NCI-H2196 treated with DMSO at 0.1 percent for 48 hours (cell line): ENCODE measurements around the gene ZIC4.

Source experiments
- DNase-seq: peaks from one replicate; lab custom pipeline; 2025; ENCODE audit not compliant: unreplicated experiment; lab: John Stamatoyannopoulos, UW

Gene ZIC4

GRCh38 chr3:147391781-147392624 is 14.3 kb downstream of the ZIC4 start:
- no peak for DNase-seq

DNA sequence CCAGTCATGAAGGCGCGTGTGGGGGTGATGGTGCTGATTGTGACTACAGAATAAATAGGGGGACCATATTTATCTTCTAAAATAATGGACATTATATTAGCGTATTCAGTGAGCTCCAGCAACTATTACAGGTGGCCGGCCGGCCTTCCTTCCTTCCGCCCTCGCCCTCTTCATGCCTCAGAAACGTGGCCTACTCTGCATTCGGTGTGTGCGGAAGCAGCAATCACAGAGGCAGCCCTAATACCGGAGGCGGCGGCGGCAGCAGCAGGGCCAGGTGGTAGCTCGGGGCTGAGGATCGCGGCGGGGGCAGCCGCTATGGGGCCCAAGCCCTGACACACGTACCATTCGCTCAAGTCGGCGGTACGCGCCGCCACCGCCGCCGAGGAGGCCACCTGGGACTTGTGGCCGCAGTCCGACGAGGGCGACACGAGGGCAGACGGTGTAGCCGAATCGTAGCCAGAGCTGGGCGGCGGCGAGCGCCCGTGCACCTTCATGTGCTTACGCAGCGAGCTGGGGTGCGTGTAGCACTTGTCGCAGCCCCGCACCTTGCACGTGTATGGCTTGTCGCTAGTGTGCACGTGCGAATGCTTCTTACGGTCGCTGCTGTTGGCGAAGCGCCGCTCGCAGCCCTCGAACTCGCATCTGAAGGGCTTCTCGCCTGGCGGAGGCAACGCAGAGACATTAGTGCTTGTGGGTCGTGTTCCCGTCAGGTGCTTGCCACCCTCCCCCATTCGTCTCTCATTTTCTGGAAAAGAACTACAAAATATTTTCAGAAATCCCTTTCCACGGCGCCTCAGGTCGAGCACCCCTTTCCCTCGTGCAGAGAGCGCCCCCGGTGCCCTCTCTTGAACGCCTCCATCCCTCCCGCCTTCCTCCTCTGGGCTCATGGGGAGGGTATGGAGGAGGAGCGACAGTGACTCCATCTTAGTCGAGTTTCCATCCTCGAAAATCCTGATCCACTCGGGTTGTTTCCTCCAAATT is 15.5 kb downstream of the ZIC4 start:
- DNase-seq, result no peak

DNA sequence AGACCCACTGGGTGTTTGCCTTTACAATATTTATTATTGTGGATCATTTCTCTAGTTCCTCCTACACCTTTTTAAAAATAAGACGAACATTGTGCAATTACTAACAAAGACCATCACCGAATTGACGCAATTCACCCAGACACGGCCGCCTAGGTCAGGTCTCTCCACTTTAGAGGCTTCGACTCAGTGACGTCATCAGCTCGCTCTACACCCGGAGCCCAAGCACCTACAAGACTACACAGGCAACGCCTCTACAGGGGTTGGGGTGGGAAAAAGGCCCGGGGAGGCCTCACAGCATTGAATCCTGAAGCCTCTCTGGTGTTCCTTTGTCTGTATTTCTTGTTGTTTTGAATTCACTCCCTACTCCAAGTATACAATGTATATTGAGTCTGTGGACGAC is 16.6 kb downstream of the ZIC4 start:
- no peak for DNase-seq

GRCh38 chr3:147388700-147389580 is 17.4 kb downstream of the ZIC4 start:
- DNase-seq, result no peak

DNA sequence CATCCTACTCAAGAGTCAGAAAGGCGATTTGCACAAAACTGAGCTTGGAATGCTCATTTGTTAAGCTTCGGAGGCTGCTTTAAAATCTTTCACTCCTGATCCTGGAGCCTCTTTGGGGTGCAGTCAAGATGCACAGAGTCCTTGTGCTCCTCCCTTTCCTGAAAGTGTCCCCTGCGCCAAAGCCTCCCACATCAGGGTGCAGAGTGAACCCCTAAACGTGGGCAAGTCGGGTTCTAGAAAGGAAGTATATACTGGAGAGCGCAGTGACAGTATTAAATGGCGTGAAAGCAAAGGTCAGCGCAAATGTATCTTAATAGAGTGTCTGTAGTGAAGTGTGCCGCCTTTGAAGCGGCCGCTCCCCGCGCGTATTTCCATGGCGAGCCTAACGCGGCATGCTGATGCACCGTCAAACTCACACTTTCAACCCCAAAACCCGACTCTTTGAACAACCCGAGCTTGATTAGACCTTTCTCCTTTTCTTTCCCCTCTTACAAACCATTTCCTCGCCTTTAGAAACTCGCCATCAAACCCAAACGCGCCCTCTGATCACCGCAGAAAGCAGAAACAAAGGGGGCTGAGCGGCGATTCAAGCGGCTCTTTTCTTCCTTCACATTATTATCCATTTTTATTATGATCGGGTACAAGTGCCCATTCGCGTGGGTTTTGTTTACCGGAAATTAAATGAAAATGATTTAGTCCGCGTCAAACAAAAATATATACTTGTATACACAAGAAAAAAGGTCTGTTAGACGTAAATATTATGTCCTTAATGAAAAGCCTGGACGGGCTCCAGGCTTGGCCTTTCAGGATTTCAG is 18.3 kb downstream of the ZIC4 start:
- DNase-seq, result no peak

GRCh38 chr3:147387291-147387884 is 19.0 kb downstream of the ZIC4 start:
- no peak for DNase-seq

DNA sequence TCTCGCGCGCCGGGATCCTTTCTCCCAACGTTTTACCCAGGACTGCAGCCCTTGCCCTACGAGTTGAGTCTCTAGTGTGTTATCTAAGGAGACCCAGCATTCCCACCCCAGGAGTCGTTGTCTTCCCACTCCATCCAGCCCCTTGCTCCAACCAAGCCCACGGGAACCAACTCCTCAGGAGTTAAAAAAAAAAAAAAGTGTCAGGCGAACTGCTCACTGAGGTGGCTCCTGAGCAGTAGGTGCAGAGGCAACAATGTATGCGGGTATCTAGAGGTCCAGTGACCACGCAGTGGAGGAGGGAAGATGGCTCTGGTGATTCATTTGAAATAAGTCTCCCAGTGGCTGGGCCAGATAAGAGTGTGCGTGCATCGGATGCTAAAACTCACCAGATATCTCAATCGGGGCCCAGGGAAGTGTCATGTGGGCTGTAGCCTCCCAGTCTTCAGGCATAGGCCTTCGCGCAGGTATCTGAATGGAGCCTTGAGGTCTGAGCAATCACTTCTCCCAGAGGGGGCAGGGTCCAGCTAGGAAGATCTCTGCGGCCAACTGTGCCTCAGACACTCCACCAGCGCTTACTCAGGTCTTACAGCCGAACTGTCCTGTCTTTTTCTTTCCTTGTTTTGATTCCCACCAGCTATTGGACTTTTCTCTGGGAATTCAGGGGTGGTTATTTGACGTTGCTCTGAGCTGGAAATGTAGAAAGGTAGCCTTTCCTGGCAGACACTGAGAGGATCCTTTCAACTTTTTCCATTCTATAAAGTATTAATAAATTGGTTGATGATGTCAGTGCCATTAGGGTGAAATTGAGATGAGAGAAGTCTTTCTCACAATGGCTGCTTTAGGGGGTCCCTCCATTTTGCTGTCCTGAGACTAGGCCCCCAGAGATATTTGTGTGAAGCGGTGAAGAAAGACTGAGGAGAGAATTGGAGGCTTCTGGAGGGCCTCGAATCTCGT is 21.0 kb downstream of the ZIC4 start:
- DNase-seq, result no peak

DNA sequence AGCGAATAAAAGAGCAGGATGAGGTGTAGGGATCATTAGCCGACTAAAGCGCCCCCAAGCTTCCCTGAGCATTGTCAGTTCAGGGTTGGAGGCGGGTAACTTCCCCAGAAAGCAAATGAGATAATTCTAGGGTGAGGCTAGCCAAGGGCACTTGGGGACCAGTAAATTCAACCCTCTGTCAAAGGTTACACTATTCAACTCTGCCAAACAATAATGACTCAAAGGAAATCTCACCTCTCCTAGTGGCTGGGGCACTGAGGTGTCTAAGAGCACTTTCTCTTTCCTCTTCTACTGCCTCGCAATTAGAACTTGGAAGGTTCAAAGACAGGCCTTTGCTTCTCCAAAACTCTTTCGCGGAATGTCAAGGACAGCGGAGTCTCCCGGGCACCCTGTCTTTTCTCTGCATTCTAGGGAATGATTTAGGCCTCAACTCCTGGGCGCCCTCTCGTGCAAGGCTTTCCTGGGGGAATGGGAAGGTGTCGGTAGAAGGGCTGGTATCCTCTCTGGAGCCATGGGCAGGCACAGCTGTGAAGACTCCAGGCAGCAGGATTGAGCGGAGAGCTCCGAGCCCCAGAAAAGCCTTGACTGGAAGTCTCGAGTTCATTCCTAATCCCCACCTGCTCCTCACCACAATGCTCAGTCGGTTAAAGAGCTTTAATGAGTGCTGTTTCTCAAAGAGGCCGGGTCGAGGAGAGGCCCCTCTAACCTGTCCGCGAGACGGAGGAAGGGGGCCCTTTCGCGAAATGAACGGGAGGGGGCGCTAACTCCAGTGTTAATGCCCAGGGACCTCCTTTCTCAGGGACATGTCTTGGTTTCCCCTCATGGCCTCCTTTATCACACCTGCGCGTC is 21.9 kb downstream of the ZIC4 start:
- no peak for DNase-seq

DNA sequence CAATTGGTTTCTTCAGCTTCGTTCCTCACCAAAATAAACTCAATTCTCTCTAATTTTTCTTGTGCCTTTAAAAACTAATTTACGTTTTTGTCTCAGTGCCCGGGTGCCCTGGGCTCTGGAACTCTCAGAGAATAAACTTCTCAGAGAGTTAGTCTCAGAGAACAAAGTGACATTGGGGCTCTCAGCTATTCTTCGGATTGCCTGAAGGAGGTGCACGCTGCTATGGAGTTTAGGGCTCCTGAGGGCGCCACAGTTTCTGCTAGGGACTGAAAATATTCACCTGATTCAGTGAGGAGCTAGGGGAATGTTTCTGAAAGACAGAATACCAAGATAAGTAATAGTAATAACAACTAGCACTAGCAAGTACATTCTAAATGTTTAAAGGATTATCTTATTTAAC is 22.7 kb downstream of the ZIC4 start:
- DNase-seq, result no peak

DNA sequence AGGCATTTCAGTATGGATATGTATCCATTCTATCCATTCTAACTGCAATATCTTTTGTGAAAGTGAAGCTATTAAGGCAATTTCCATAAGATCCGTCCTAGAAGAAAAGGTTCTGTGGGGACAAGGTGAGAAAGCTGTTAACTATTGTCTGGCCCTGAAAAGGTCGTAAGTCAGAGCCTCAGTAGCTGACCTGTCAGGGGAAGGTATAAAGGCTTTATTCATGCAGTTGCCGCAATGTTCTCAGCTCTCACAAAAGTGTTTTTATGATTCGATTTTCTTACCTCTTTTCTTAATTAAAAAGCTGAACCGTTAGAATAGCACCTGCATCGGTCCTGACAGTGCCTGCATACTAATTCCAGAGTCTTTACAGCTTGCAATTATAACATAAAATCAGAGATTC is 24.7 kb downstream of the ZIC4 start:
- DNase-seq, result no peak

DNA sequence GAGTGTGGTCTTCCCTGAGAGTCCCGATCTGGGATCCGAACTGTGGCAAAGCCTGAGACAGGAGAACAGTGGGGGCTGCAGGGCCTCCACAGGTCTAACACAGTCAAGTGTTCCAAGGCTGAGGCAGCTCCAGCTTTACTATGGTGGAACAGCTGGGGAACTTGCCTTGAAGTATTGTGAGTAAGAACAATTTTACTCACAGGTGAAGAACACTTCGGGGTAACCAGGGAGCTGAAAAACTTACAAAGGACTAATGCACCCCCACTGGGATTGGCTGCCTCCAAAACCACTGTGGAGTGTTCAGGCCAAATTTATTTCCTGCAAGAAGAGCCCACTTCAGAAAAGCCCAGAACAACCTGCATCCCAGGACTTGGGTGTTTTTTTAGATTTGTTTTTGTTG is 25.4 kb downstream of the ZIC4 start:
- DNase-seq, result no peak

- no peak for DNase-seq
Measured at GRCh38 chr3:147380387-147380951, 25.9 kb downstream of the ZIC4 start.

DNA sequence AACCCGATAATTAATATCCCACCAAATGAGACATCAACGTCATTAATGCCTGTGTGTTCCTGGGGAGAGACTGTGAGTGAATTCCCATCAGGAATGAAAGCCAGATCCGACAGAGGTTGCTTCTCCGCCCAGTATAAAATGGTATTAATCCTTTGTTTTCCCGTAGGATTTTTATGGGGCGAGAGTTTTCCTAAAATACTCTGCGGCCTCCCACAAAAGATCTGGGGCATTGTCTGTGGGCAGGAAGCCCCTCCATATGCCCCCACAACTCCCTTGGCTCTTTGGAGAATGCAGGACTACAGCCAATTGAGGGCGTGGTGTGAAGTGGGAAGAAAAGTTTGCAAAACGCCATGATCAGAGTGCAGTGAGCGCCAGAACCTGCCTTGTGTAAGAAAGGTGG is 26.7 kb downstream of the ZIC4 start:
- no peak for DNase-seq

GRCh38 chr3:147377412-147378367 is 28.7 kb downstream of the ZIC4 start:
- no peak for DNase-seq

- no peak for DNase-seq
Measured at GRCh38 chr3:147373301-147373700, 33.0 kb downstream of the ZIC4 start.

GRCh38 chr3:147372525-147373027 is 33.8 kb downstream of the ZIC4 start:
- DNase-seq, result no peak
